Ishikawa (cell line): ENCODE measurements around the gene BEGAIN.

Experiments
- CEBPB ChIP-seq: IDR thresholded peaks from 2 replicates; pipeline ENCODE4 v1.6.1; 2012
- CREB1 ChIP-seq: IDR thresholded peaks from 2 replicates; pipeline ENCODE4 v1.6.1; 2012; ENCODE audit warnings: low read depth
- EGR1 ChIP-seq: IDR thresholded peaks from 2 replicates; pipeline ENCODE4 v1.6.1; 2012
- EP300 ChIP-seq: IDR thresholded peaks from 2 replicates; pipeline ENCODE4 v1.6.1; 2012; ENCODE audit warnings: borderline replicate concordance
- FOXM1 ChIP-seq: IDR thresholded peaks from 2 replicates; pipeline ENCODE4 v1.6.1; 2012; ENCODE audit warnings: low read depth, borderline replicate concordance
- MAX ChIP-seq: IDR thresholded peaks from 2 replicates; pipeline ENCODE4 v1.6.1; 2012
- NFIC ChIP-seq: IDR thresholded peaks from 2 replicates; pipeline ENCODE4 v1.6.1; 2012
- RAD21 ChIP-seq: IDR thresholded peaks from 2 replicates; pipeline ENCODE4 v1.6.1; 2012; ENCODE audit warnings: low read depth
- REST ChIP-seq: IDR thresholded peaks from 2 replicates; pipeline ENCODE4 v1.6.1; 2012; ENCODE audit warnings: low read depth, mild to moderate bottlenecking
- TAF1 ChIP-seq: IDR thresholded peaks from 2 replicates; pipeline ENCODE4 v1.6.1; 2012; ENCODE audit warnings: low read depth, mild to moderate bottlenecking
- TCF12 ChIP-seq: IDR thresholded peaks from 2 replicates; pipeline ENCODE4 v1.6.1; 2012; ENCODE audit warnings: low read depth
- TEAD4 ChIP-seq: IDR thresholded peaks from 2 replicates; pipeline ENCODE4 v1.6.1; 2012
- USF1 ChIP-seq: IDR thresholded peaks from 2 replicates; pipeline ENCODE4 v1.6.1; 2012
- YY1 ChIP-seq: IDR thresholded peaks from 2 replicates; pipeline ENCODE4 v1.6.1; 2012; ENCODE audit warnings: low read depth
- ZBTB7A ChIP-seq: IDR thresholded peaks from 2 replicates; pipeline ENCODE4 v1.6.1; 2012; ENCODE audit warnings: low read depth

Gene BEGAIN

GRCh38 chr14:100594625-100594951 is 7.4 kb upstream of the BEGAIN start:
- TF ChIP-seq FOXM1: no peak

- TF ChIP-seq CEBPB (no peak), CREB1 (no peak), USF1 (no peak), TEAD4 (no peak), ZBTB7A (no peak)
These were observed 6.8 kb upstream of the BEGAIN start for GRCh38 chr14:100593751-100594624.

- no peak for TF ChIP-seq ZBTB7A
- TF ChIP-seq TAF1: no peak
- TF ChIP-seq TEAD4: no peak
- TF ChIP-seq CEBPB: no peak
These were observed 5.8 kb upstream of the BEGAIN start for GRCh38 chr14:100592972-100593371.

GRCh38 chr14:100592461-100592891 is 5.3 kb upstream of the BEGAIN start:
- TF ChIP-seq REST: no peak
- no peak for TF ChIP-seq TCF12
- TF ChIP-seq CREB1: no peak

GRCh38 chr14:100591453-100592371 is 4.5 kb upstream of the BEGAIN start:
- no peak for TF ChIP-seq TEAD4
- TF ChIP-seq EGR1: no peak
- TF ChIP-seq MAX: no peak
- no peak for TF ChIP-seq EP300
- TF ChIP-seq RAD21: no peak
- TF ChIP-seq CEBPB: no peak
- TF ChIP-seq TCF12: no peak
- no peak for TF ChIP-seq NFIC
- no peak for TF ChIP-seq YY1
- TF ChIP-seq CREB1: no peak
- TF ChIP-seq ZBTB7A: no peak
- no peak for TF ChIP-seq TAF1

GRCh38 chr14:100590726-100591452 is 3.7 kb upstream of the BEGAIN start:
- TF ChIP-seq CREB1: no peak
- no peak for TF ChIP-seq NFIC
- TF ChIP-seq EGR1: no peak
- no peak for TF ChIP-seq RAD21
- no peak for TF ChIP-seq TAF1
- no peak for TF ChIP-seq REST
- no peak for TF ChIP-seq TCF12
- TF ChIP-seq EP300: no peak
- no peak for TF ChIP-seq TEAD4
- TF ChIP-seq FOXM1: no peak
- no peak for TF ChIP-seq YY1
- TF ChIP-seq MAX: no peak
- no peak for TF ChIP-seq ZBTB7A
- no peak for TF ChIP-seq CEBPB
- TF ChIP-seq USF1: no peak
